KG1 (cell line): ENCODE results near the gene SHC2.
"Not testable (repeated sequence)": the region's sequence is repeated elsewhere in the genome, so short reads cannot be mapped to it uniquely, and the experiment has no call there.

Experiments
- DNase-seq: peaks from one replicate; lab custom pipeline; 2025; lab: John Stamatoyannopoulos, UW

SHC2 gene

DNA sequence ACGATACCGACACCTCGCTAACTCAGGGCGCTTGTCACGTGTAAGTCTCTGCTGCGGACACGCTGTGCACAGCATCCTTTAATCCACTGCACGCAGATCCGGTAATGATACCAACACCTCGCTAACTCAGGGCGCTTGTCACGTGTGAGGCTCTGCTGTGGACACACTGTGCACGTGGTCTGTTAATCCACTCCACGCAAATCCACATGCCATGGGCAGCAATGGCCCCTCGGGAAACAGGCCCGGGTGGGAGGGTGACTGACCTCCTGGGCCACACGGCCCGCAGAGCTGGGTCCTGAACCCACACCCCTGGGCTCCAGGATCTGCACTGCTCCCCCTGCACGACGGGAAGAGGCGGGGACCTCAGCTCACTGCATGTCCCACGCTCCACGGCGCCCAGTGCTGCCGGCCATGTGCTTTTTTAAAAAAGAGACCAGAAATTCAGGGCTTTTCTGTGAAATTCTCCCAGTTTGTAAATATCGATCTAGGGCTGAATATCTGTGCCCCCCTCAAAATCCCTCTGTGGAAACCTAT, 16.1 kb downstream of the SHC2 start:
- DNase-seq, result no peak

DNA sequence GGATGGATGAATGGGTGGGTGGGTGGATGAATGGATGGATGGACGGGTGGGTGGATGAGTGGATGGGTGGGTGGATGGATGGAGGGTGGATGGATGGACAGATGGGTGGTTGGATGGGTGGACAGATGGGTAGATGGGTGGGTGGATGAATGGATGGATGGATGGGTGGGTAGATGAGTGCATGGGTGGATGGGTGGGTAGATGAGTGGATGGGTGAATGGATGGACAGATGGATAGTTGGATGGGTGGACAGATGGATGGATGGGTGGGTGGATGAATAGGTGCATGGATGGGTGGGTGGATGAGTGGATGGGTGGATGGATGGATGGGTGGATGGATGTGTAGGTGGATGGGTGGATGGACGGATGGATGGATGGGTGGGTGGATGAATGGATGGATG, 17.8 kb downstream of the SHC2 start:
- DNase-seq, result no peak

- no peak for DNase-seq
These were observed 18.7 kb downstream of the SHC2 start for GRCh38 chr19:442085-442484.

DNA sequence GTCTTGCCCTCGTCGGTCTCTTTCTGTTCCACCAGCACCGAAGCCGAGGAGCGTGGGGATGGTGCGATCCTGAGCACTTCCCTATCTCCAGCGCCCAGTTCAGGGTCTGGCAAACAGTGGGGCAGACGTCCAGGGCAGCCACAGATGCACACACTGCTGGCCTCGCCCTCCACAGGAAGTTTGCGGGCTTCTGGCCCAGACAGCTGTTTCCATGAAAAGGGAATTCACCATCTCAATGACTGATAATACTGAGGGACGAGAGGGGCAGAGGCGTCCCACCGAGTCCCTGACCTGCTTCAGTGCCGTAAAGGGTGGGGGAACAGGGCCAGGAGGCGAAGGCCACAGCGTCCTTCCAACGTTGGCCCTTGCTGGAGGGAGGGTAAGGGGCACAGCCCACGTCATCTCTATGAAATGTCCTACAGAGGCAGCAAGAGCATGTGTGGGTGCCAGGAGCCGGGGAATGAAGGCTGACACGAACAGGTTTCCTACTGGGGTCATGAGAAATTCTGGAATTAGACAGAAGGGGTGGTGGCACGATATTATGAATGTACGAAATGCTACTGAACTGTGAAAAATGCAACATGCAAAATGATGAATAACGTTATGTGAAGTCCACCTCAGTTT, 19.5 kb downstream of the SHC2 start:
- DNase-seq, result no peak

DNA sequence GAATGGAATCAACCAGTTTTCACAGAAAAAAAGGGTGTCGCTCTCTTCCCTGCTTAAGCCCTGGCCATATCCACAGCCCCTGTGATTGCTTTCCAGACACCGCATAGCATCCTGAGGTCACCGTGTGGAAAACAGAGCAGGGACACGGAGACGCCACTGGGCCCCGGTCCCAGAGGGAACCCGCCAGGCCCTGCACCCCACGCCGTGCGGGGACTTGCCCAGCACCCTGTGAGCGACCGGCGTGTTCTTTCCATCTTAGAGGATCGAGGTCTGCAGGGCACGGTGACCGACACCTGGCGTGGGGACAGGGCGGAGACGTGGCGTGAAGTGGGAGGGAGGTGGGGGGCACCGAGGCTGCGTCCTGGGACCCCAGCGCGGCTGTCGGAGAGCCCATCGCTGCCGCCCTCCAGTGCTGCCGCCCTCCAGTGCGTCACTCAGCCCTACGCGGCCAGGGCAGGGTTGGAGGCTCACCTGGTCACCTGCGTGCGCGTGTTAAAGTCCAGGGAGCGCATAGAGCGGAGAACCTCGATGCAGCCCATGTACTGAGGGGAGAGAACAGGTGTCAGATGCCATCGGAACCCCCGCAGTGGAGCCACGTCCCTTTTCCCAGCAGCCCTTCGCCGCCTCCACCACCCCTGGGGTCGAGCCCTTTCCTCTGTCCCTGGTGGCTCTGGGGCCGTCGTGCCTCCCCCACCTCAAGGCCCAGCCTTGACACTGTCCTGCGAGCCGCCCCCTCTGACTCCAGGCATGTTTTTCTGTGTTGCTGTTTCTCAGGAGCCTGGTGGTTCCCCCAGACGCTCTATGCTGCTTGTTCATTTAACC, 20.2 kb downstream of the SHC2 start:
- no peak for DNase-seq

GRCh38 chr19:439167-439900, 21.5 kb downstream of the SHC2 start:
- no peak for DNase-seq

DNA sequence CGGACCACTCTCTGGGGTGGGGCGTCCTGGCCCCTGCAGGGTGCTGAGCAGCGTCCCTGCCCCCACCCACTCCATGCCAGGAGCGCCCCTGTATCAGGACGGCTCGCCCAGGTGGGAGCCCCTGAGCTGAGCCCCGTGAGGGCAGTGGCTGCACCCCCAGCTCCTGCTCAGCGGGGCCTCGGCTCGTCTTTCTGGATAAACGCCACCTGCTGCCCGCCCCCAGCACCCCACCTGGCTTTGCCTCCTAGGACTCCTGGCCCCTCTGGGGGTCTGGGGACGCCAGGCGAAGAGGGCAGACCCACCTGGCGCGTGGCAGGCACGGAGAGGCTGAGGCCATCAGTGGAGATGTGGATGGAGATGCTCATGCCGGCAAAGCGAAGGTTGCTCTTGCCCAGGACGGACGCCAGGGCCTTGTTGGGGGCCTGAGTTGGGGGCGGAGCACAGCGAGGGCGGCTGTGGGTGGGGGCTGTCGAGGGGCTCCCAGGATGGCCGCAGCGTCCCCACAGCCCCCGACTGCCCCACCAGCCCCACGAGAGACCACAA, 22.3 kb downstream of the SHC2 start:
- no peak for DNase-seq

- DNase-seq, result no peak
These were observed 23.8 kb downstream of the SHC2 start for GRCh38 chr19:437041-437440.

DNA sequence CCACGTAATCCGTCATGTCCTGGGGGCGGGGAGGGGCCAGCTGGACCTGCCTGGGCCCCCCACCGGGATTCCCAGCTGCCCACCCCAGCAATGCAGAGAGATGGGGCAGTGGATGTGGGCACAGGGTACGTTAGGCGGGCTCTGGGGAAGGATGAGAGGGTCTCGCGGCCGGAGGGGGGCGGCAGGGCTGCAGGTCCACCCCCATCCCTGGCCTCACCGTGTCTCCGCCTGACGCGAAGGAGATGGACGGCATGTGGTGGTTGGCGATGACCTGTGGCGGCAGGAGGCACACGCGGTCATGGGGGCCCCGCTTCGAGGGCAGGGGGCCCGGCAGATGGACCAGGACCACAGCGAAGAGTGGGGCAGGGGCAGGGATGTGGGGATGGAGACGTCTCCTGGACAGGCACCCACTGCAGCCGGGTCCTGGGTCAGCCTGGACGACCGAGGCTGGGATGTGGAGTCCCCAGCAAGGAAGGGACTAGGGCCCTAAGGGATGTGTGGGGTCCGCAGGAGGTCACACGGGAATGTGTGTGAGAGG, 24.4 kb downstream of the SHC2 start:
- no peak for DNase-seq

GRCh38 chr19:435707-436412, 25.0 kb downstream of the SHC2 start:
- no peak for DNase-seq

- DNase-seq, result no peak
These were observed 25.7 kb downstream of the SHC2 start for GRCh38 chr19:435056-435706.

GRCh38 chr19:434152-434960, 26.5 kb downstream of the SHC2 start:
- no peak for DNase-seq

GRCh38 chr19:430701-431100, 30.1 kb downstream of the SHC2 start:
- no peak for DNase-seq

DNA sequence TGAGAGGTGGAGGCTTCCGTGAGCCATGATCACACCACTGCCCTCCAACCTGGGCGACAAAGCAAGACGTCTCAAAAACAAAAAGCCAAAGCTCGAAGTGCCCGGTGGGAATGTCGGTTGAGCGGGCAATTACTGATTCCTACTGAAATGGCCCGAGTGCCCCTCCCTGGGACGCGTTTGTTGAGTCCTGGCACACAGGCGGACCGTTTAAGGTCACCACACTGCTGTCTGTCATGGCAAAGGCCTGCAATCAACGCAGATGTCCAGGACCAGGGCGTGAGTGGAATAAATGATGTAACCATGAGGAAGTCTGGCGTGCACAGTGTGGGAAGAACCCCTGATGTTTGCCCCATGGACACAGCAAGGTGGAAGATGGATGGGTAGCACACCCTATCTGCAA, 32.7 kb downstream of the SHC2 start:
- no peak for DNase-seq

DNA sequence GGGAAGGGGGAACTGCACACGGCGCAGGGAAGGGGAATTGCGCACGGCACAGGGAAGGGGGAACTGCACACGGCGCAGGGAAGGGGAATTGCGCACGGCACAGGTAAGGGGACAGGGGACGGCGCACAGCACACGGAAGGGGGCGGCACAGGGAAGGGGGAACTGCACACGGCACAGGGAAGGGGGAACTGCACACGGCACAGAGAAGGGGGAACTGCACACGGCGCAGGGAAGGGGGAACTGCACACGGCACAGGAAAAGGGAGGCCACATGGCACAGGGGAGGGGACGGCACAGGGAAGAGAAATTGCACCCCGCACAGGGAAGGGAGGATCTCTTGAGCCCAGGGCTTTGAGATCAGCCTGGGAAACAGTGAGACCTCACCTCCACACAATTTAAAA, 33.2 kb downstream of the SHC2 start:
- not testable (repeated sequence) for DNase-seq

DNA sequence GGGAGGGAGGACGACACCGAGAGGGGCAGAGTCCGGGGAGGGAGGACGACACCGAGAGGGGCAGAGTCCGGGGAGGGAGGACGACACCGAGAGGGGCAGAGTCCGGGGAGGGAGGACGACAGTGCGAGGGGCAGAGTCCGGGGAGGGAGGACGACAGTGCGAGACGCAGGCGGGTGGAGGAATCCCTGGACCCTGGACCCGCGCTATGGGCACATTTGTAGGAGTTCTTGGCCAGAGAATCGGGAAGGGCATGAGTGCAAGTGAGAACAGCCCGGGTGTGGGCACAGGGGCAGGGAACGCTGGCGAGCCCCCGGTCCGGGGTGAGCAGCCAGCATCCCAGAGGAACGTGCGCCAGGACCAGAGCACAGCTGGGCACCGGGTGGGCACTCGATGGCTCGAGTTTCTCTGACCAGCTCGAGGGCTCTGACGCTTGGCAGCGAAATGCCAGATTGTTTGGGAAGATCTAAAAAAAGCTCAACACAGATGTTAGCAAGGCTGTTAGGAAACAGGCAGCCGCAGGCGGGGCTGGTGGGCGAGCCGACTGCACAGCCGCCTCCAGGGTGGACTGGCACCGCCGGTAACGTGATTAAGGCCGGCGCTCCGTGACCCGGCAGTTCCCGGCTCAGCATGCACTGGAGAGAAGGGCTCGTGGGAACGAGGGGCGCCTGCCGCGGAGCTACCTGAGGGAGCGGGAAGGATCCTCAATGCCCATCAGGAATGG, 33.9 kb downstream of the SHC2 start:
- DNase-seq, result no peak

DNA sequence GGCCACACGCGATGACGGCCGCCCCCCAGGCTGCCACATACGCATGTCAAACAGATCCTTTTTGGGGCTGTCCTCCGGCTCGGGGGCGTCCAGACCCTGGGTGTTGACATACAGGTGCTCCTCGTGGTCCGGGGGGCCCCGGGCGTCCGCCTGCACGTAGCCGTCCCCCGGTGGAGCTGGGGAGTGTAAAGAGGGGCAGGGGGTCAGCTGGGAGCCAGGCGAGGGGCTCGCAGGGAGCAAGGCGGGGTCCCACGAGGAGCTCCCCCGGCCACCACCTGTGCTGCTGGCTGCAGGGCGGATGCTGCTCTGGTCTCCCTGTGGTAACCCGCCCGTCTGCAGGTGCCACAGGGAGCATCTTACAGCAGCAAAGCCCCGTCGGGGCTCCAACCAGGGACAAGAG, 35.8 kb downstream of the SHC2 start:
- DNase-seq, result no peak

- DNase-seq, result no peak
These were observed 36.3 kb downstream of the SHC2 start for GRCh38 chr19:424546-424945.

GRCh38 chr19:423691-424466, 37.0 kb downstream of the SHC2 start:
- DNase-seq, result no peak
